Osteocyte (in vitro differentiated cells): Measurements from ENCODE around the gene DAPP1. TPM values are rescaled to one million over a fixed set of nuclear protein-coding genes. Genes with fewer than 3 reads are reported as not detected.
"Not testable (repeated sequence)": the region's sequence is repeated elsewhere in the genome, so short reads cannot be mapped to it uniquely, and the experiment has no call there.

Experiments
- DNase-seq: peaks from one replicate; pipeline ENCODE4 v3.0.0; 2021; ENCODE audit warnings: mixed read lengths; ENCODE audit not compliant: unreplicated experiment; ENCODE audit errors: extremely low spot score
- H3K27ac Mint-ChIP-seq: one replicate; pipeline ENCODE4 v1.8.0; 2021; ENCODE audit warnings: mild to moderate bottlenecking, mixed read lengths; ENCODE audit not compliant: unreplicated experiment
- H3K27me3 Mint-ChIP-seq: one replicate; pipeline ENCODE4 v1.8.0; 2021; ENCODE audit warnings: mixed read lengths; ENCODE audit not compliant: unreplicated experiment
- H3K36me3 Mint-ChIP-seq: one replicate; pipeline ENCODE4 v1.8.0; 2021; ENCODE audit warnings: mixed read lengths; ENCODE audit not compliant: unreplicated experiment
- H3K4me1 Mint-ChIP-seq: one replicate; pipeline ENCODE4 v1.8.0; 2021; ENCODE audit warnings: mixed read lengths; ENCODE audit not compliant: unreplicated experiment
- H3K4me3 Mint-ChIP-seq: one replicate; pipeline ENCODE4 v1.8.0; 2021; ENCODE audit warnings: mild to moderate bottlenecking, moderate library complexity, mixed read lengths; ENCODE audit not compliant: unreplicated experiment
- H3K9me3 Mint-ChIP-seq: one replicate; pipeline ENCODE4 v1.8.0; 2021; ENCODE audit warnings: mixed read lengths; ENCODE audit not compliant: unreplicated experiment
- CTCF ChIP-seq: fragments of 200-600 bp; sonication (generic); IDR thresholded peaks from 2 replicates; pipeline ENCODE4 v1.5.0; 2021; ENCODE audit warnings: antibody characterized with exemption, mild to moderate bottlenecking, moderate library complexity
- long read RNA-seq: library from polyadenylated mRNA; unstranded; transcript quantifications from one replicate; pipeline ENCODE4 v2.0.0, GENCODE V29; 2021
- total RNA-seq: library from RNA; stranded (reverse); gene quantifications from 2 replicates; pipeline ENCODE4 v1.2.1, GENCODE V29; 2021

DAPP1 gene
- not detected in 2 replicates for total RNA-seq
- long read RNA-seq: 0 reads

GRCh38 chr4:99816545-99817308 lies at the start of gene DAPP1:
DAPP1 (plus strand) TSS chr4:99816827; CDS start chr4:99816914, 87 bp downstream.
- TF ChIP-seq CTCF: no peak
- Mint-ChIP-seq H3K4me1 (no peaks in the 10 kb centered on the region), H3K36me3 (no peaks in the 10 kb centered on the region), H3K9me3 (no peaks in the 10 kb centered on the region), H3K4me3 (no peak within 1 kb of the TSS), H3K27me3 (peaks cover 12% of the 10 kb centered on the region), H3K27ac (no peak within 1 kb of the TSS)
- no peak for DNase-seq

GRCh38 chr4:99770842-99771241 lies 45.8 kb upstream of the DAPP1 start:
- H3K27ac Mint-ChIP-seq, DNase-seq, H3K4me3 Mint-ChIP-seq, H3K4me1 Mint-ChIP-seq, H3K36me3 Mint-ChIP-seq, H3K27me3 Mint-ChIP-seq: not testable (repeated sequence)
- peaks cover 18% of the 10 kb centered on the region for H3K9me3 Mint-ChIP-seq

- no peak for DNase-seq
- no peaks in the 10 kb centered on the region for H3K36me3 Mint-ChIP-seq
- H3K4me3 Mint-ChIP-seq: no peak overlapping the region
- no peaks in the 10 kb centered on the region for H3K4me1 Mint-ChIP-seq
- peaks cover 5% of the 10 kb centered on the region for H3K27me3 Mint-ChIP-seq
- no peak for TF ChIP-seq CTCF
- no peak overlapping the region for H3K27ac Mint-ChIP-seq
- H3K9me3 Mint-ChIP-seq: no peaks in the 10 kb centered on the region
These were observed 32.7 kb upstream of the DAPP1 start for GRCh38 chr4:99783940-99784339.

GRCh38 chr4:99784842-99785241 lies 31.8 kb upstream of the DAPP1 start:
- peaks cover 5% of the 10 kb centered on the region for H3K27me3 Mint-ChIP-seq
- H3K36me3 Mint-ChIP-seq: no peaks in the 10 kb centered on the region
- no peak for DNase-seq
- H3K27ac Mint-ChIP-seq: no peak overlapping the region
- H3K4me1 Mint-ChIP-seq: no peaks in the 10 kb centered on the region
- H3K9me3 Mint-ChIP-seq: no peaks in the 10 kb centered on the region
- no peak for TF ChIP-seq CTCF
- H3K4me3 Mint-ChIP-seq: no peak overlapping the region

- Mint-ChIP-seq H3K36me3 (no peaks in the 10 kb centered on the region), H3K27me3 (no peaks in the 10 kb centered on the region), H3K27ac (no peak overlapping the region), H3K4me3 (no peak overlapping the region), H3K4me1 (no peaks in the 10 kb centered on the region), H3K9me3 (peaks cover 9% of the 10 kb centered on the region)
- no peak for DNase-seq
- no peak for TF ChIP-seq CTCF
These were observed 25.6 kb upstream of the DAPP1 start for GRCh38 chr4:99790796-99791617.
